HepG2 (cell line): Measurements from ENCODE around the gene SLC1A4. TPM values are rescaled to one million over a fixed set of nuclear protein-coding genes. Genes with fewer than 3 reads are reported as not detected.

Source experiments
- GATAD2A ChIP-seq: IDR thresholded peaks from 2 replicates; pipeline ENCODE4 v1.6.1; 2016
- HNF4G ChIP-seq, 2 experiments: sonication (generic) in 1 of 2; formaldehyde crosslinking in 1 of 2; IDR thresholded peaks; 2 replicates each; pipeline versions ENCODE4 v1.4.0 to v1.6.1; 2011 to 2020; ENCODE audit warnings: borderline replicate concordance in 2 of 2, low read depth in 2 of 2, mild to moderate bottlenecking in 2 of 2, low read length in 1 of 2, missing genetic modification reagents in 1 of 2, moderate library complexity in 1 of 2
- KAT7 ChIP-seq: IDR thresholded peaks from 2 replicates; pipeline ENCODE4 v1.6.1; 2018; ENCODE audit warnings: borderline replicate concordance, missing compliant biosample characterization
- KAT8 ChIP-seq: IDR thresholded peaks from 2 replicates; pipeline ENCODE4 v1.6.1; 2016; ENCODE audit warnings: missing genetic modification reagents, missing compliant biosample characterization
- KLF16 ChIP-seq, 2 experiments: sonication (generic) in 1 of 2; formaldehyde crosslinking in 1 of 2; IDR thresholded peaks; 2 replicates each; pipeline versions ENCODE4 v1.6.1 to v1.8.0; 2016 to 2023; ENCODE audit warnings: missing genetic modification reagents in 2 of 2, missing compliant biosample characterization in 1 of 2
- MED1 ChIP-seq: sonication (generic); formaldehyde crosslinking; IDR thresholded peaks from 2 replicates; pipeline ENCODE4 v1.4.0; 2020; ENCODE audit warnings: missing genetic modification reagents
- PRDM10 ChIP-seq: sonication (generic); formaldehyde crosslinking; IDR thresholded peaks from 2 replicates; pipeline ENCODE4 v1.4.0; 2020; ENCODE audit warnings: low read depth, missing genetic modification reagents
- SKIL ChIP-seq: sonication (generic); formaldehyde crosslinking; IDR thresholded peaks from 2 replicates; pipeline ENCODE4 v1.8.0; 2022; ENCODE audit warnings: missing genetic modification reagents, mild to moderate bottlenecking, moderate library complexity, borderline replicate concordance
- SNAI1 ChIP-seq: sonication (generic); formaldehyde crosslinking; IDR thresholded peaks from 2 replicates; pipeline ENCODE4 v1.5.0; 2020; ENCODE audit warnings: mild to moderate bottlenecking, missing genetic modification reagents, borderline replicate concordance
- STAG1 ChIP-seq: sonication (generic); formaldehyde crosslinking; IDR thresholded peaks from 2 replicates; pipeline ENCODE4 v1.4.0; 2020; ENCODE audit warnings: missing genetic modification reagents
- ZBTB43 ChIP-seq: sonication (generic); formaldehyde crosslinking; conservative IDR thresholded peaks from 2 replicates; pipeline ENCODE4 v1.4.0; 2020; ENCODE audit warnings: missing genetic modification reagents
- ZNF253 ChIP-seq: sonication (generic); formaldehyde crosslinking; IDR thresholded peaks from 2 replicates; pipeline ENCODE4 v1.8.0; 2022; ENCODE audit warnings: mild to moderate bottlenecking, missing genetic modification reagents, borderline replicate concordance
- ZNF570 ChIP-seq: sonication (generic); formaldehyde crosslinking; IDR thresholded peaks from 2 replicates; pipeline ENCODE4 v1.4.0; 2020; ENCODE audit warnings: mild to moderate bottlenecking, missing genetic modification reagents, borderline replicate concordance
- ZNF646 ChIP-seq: sonication (generic); formaldehyde crosslinking; IDR thresholded peaks from 2 replicates; pipeline ENCODE4 v1.9.0; 2021; ENCODE audit warnings: mild to moderate bottlenecking, missing genetic modification reagents
- polyA plus RNA-seq, 8 experiments: library from polyadenylated mRNA; depleted of rRNA in 3 of 8; stranded (reverse) in 7 of 8; unstranded in 1 of 8; fragments of >200 nt; fragmentation: Illumina TruSeq in 4 of 8; extraction: Trizol in 4 of 8; gene quantifications; 2 replicates each; pipeline versions ENCODE4 v1.2.1 to v1.2.3, GENCODE V29; 2011 to 2016; ENCODE audit warnings: low read depth in 4 of 8, missing spikeins in 1 of 8, mixed read lengths in 1 of 8; ENCODE audit not compliant: insufficient read depth in 1 of 8
- total RNA-seq, 5 experiments: library from RNA; depleted of rRNA; stranded (reverse); fragments of >200 nt; fragmentation: Illumina TruSeq; extraction: Trizol; gene quantifications; 2 replicates each; pipeline ENCODE4 v1.2.3, GENCODE V29; 2016; ENCODE audit warnings: low read depth in 1 of 5

SLC1A4 gene
- total and polyA plus RNA-seq, 2 of the 13 experiments (the other 11 are each of a cell fraction or from before 2014, with no cell fraction given), result 21.0 to 39.6 TPM

- TF ChIP-seq ZNF646 (CRISPR knock-in tag) (0 out of 2 replicates have a peak, but pooled peaks have one; percentile 6), HNF4G (IDR thresholded peaks at IDR 0.05; ENCODE audit: borderline replicate concordance, low read depth, low read length) (peak; percentile 96), HNF4G (CRISPR knock-in tag; IDR thresholded peaks at IDR 0.05; ENCODE audit: borderline replicate concordance, low read depth) (peak; percentile 91), KLF16 (CRISPR knock-in tag; IDR thresholded peaks at IDR 0.05) (0 out of 4 replicates have a peak, but pooled peaks of 1 of the 2 experiments have one; percentile 25), KAT8 (CRISPR knock-in tag) (peak; percentile 23; the same call in 1 of the 2 replicates), STAG1 (CRISPR knock-in tag) (no peak), ZBTB43 (CRISPR knock-in tag) (0 out of 2 replicates have a peak, but pooled peaks have one; percentile 52), SNAI1 (peak; percentile 74; the same call in 1 of the 2 replicates), MED1 (peak; percentile 33; the same call in 1 of the 2 replicates), SKIL (no peak), ZNF570 (CRISPR knock-in tag) (0 out of 2 replicates have a peak, but pooled peaks have one; percentile 47), KAT7 (CRISPR knock-in tag) (no peak), PRDM10 (no peak), ZNF253 (CRISPR knock-in tag) (no peak), GATAD2A (CRISPR knock-in tag) (peak; percentile 90)
Observed at GRCh38 chr2:65054749-65055421, 65.7 kb downstream of the SLC1A4 start (continued).
